ENCODE data around the gene RBM10.

RBM10 gene

DNA sequence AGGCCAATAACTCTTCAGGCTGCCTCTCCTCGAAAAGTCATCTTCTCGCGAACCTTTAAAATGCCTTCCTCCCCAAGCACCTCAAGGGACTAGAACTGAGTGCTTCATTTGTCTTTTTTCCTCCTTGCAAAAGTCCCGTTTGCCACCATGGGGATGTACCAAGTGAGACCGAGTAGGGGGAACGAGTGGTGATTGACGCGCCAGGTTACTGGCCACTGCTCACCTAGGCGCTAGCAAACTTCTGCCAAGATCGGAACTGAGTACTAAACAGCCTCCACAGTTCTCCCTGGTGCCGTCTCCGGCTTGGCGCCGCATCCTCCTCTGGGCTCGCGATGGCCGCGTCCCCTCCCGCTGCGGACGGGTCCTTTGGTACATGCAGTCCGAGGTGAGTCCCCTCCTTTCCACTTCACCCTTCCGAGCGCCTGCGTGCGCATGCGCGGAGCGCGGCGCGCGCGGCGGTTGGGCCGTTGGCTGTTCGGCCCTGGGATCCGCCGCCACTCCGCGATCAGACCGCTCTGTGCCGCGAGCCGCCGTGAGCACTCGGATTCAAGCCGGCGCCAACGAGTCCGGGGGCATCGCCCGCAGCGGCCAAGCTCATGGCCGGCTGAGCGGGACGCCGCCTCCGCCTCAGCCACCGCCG lies 73.4 kb downstream of the RBM10 start, which contains the start of gene CDK16:
Gene CDK16 (plus strand): TSS at position 402 of the 640 bp plus-strand sequence. CDS start 4,877 bp downstream, outside the sequence.
- DNase-seq (ENCODE audit: low read depth in 2 of 2): peak; percentile 44 to 64

DNA sequence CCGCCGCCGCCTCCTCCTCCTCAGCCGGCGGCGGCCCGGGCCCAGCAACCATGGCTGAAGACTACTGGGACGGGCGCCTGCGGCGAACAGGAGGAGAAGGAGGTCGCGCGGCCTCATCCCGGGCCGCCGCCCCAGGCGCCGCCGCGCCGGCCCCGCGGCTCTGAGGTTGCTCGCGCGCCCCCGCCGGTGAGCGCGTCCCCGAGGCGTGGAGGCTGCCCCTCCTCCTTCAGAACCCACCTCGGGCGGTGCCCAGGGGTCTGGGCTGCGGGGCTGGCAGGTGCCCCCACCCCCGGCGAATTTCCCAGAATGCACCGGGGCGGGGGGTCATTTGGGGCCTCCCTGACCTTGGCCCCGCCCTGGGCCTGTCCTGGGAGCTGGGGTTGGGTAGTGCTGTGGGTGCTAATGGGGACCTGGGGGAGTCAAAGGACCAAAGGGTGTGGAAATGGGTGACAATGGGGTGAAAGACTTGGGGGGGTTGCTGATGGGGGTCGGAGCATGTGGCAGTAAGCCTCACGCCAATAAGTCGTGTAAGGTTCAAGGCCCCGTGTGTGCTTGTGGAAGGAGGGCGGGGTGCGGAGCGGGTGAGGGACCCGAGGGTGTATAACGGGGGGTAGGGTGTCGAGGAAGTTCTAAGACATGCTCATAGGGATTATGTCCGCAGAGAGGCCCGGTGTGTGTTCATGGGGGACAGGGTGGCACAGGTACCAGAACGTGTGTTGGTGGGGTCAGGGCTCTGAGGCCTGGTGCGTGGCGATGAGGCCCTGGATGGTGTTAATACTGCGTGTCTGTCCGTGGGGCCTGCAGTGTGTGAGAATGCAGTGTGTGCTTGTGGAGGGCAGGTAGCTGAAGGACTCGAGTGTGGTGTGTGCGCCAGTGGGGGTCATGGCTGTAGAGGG lies 74.1 kb downstream of the RBM10 start:
- no peak for DNase-seq (ENCODE audit: low read depth in 2 of 2)

DNA sequence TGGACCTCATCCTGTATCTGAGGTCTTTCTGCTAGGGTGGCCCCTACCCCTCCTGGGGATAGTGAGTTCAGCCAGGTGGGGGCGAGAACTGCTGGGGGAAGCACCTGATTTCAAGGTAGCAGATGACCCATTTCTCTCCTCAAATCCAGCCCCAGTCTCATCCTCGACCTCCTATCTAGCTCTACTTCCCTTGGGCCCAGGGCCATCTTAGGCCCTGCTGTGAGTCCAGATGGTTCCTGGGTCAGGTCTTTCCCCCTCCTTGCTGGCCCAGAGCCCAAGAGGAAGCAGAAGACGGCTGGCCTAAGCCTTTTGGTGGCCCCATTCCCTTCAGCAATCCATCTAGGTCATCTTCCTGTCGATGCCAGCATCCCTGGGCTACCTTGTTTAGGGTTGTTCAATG lies 76.7 kb downstream of the RBM10 start:
- DNase-seq (ENCODE audit: low read depth in 2 of 2): no peak

DNA sequence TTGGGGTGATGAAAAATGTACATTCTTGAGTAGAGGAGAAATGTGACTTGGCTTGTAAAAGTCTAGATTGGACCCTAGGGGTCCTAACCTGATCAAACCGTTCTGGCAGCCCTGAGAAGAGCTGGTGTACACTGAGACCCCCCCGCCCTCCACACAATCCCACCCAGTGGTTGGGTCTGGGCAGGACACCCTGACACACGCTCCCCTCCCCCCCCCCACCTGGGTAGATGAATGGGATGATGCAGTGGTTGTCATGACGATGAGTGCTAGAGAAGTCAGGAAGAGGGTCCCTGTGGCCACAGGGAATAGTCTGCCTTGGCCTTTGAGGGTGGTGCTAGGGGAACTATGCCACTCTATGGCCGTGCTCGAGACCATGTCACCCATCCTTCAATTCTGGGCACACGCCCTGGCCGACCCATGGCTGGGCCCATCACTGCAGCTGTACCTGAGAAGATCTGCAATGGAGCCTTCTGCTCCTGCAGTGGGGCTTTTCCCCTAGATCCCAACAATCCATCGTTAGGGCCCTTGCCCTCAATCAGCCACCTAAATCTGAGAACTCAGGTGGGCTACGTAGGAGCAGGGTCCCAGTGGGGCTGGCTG lies 77.8 kb downstream of the RBM10 start:
- no peak for DNase-seq (ENCODE audit: low read depth in 2 of 2)

DNA sequence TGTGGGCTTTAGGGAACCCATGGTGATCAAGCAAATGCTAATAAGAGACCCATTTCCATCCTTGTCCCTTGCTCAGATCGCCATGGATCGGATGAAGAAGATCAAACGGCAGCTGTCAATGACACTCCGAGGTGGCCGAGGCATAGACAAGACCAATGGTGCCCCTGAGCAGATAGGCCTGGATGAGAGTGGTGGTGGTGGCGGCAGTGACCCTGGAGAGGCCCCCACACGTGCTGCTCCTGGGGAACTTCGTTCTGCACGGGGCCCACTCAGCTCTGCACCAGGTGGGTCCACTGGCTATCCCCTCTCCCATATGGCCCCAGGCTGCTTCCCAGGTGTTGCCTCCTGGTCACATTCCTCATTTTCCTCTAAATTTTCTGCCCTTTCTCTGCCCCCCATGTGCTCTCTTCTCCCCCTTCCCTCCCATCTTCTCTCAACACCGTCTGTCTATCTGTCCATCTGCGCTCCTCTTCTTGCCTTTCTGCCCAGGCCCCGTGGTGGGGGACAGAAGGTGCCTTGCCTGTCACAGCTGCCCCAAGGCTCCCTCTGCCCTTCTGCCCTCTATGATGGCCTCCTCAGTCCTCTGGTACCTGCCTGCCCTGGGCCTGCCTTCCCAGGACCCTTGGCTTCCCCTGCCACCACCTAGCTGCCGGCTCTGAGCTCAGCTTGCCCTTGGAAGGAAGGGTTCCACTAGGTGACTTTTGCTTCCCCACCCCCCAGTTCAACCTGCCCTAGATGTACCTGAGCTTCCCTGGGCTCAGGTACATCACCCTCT lies 78.6 kb downstream of the RBM10 start:
- no peak for DNase-seq (ENCODE audit: low read depth in 2 of 2)

DNA sequence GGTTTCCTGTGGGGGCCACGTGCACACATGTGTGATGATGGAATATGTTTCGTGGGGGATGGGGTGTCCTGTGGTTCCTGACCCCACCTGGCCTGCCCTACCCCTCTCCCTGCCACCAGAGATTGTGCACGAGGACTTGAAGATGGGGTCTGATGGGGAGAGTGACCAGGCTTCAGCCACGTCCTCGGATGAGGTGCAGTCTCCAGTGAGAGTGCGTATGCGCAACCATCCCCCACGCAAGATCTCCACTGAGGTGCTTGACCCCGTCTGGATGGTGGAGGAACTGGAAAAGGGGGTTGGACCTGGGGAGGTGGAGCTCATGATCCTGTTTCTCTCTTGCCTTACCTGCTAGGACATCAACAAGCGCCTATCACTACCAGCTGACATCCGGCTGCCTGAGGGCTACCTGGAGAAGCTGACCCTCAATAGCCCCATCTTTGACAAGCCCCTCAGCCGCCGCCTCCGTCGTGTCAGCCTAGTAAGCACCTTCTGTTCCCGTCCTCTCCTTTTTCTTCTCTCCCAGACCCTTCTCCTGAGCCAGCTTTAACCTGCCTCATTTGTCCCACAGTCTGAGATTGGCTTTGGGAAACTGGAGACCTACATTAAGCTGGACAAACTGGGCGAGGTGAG lies 79.4 kb downstream of the RBM10 start:
- no peak for DNase-seq (ENCODE audit: low read depth in 2 of 2)

DNA sequence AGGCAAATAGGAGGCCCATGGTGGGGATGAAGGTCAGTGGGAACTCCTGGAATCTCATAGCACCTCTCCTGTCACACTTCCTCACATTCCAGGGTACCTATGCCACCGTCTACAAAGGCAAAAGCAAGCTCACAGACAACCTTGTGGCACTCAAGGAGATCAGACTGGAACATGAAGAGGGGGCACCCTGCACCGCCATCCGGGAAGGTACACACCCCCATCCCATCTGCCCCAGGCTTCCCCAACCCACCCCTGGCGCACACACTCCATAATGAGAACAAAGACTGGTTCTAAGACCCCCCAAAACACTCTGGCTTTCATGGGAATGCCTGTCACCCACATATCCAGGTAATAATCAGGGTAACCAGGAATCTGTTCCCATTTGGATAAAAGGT lies 79.9 kb downstream of the RBM10 start:
- DNase-seq (ENCODE audit: low read depth in 2 of 2): no peak

DNA sequence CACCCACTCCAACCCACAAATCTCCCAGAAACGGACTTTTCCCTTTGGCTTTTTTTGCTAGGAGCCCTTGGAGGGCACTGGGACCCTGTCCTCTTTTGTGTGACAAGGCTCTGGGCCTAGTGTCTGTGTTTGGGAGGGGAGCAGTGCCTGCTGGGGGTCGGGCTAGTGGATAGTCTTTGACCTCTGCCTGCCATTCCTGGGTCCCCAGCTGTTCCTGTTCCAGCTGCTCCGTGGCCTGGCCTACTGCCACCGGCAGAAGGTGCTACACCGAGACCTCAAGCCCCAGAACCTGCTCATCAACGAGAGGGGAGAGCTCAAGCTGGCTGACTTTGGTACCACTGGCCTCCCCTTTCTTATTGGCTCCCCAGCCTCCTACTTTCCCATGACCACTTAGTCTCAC lies 81.0 kb downstream of the RBM10 start:
- no peak for DNase-seq (ENCODE audit: low read depth in 2 of 2)

DNA sequence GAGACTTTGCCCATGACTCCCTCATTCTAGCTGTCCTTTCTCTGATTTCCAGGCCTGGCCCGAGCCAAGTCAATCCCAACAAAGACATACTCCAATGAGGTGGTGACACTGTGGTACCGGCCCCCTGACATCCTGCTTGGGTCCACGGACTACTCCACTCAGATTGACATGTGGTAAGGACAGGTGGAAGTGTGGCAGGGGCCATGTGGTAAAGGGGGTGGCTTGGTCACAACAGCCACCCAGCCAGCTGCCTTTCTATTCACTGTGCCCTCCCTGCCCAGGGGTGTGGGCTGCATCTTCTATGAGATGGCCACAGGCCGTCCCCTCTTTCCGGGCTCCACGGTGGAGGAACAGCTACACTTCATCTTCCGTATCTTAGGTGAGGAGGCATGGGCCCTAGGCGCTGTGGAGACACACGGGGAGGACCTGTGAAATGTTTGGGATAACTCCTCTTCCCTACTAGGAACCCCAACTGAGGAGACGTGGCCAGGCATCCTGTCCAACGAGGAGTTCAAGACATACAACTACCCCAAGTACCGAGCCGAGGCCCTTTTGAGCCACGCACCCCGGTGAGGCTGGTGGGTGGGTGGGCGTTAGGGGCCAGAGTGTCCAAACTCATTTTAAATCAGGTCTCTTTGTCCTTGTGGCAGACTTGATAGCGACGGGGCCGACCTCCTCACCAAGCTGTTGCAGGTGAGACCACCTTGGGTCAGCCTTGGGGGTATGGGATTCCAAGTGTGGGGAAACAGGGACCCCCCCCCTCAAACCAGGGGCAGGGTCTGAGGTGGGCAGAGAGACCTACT lies 81.7 kb downstream of the RBM10 start:
- DNase-seq (ENCODE audit: low read depth in 2 of 2): no peak

DNA sequence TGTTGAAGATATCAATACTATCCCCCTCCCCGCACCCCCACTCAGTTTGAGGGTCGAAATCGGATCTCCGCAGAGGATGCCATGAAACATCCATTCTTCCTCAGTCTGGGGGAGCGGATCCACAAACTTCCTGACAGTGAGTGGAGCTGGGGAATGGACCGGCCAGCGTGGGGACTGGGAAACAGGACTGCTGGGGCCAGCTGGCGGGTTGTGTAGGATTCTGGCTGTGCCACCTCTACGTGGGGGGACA lies 82.2 kb downstream of the RBM10 start:
- DNase-seq (ENCODE audit: low read depth in 2 of 2): no peak

DNA sequence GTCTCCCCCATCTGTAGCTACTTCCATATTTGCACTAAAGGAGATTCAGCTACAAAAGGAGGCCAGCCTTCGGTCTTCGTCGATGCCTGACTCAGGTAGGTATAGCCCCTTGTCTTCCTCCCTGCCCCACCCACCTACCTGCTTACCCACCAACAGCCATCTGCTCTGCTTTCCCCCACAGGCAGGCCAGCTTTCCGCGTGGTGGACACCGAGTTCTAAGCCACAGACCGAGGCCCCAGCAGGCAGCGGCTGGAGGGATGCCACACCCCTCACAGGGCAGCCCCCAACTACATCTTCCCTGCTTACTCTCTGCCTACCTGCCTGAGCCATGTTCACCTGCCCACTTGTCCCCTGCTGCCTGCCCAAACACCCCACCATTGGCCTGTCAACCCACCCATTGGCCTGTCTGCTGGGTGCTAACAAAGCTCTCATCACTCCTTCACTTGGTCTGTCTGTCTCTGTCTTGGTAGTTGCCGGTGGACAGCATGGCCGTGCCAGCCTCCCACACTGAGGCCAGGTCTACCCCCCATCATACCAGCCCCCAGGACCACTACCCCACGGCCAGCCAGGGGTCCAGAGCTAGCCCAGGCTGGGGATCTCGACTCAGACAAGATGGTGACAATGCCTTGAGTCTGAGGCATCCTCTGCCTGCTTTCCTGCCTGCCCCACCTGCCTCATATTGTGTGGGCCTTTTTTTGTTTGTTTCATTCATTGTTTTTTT lies 83.7 kb downstream of the RBM10 start:
- DNase-seq (ENCODE audit: low read depth in 2 of 2): no peak

DNA sequence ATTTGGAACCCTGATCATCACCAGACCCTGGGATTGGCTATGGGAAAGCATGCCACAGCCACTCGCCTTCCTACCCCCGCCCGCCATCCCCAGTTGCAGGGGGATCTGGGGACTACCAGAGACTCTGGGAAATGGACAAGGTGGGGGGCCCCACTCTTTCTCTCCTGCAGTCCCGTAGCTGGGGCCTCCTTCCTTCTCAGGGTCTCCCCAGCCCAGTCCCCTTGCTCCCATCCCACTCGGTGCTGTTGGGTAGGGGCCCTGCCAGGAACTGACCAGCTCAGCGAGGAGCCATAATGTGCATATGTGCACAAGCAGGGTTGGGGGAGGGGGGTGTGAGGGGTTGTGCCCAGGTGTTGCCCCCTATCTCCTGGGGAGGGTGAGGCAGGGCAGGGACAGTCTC lies 84.4 kb downstream of the RBM10 start:
- DNase-seq (ENCODE audit: low read depth in 2 of 2): no peak

DNA sequence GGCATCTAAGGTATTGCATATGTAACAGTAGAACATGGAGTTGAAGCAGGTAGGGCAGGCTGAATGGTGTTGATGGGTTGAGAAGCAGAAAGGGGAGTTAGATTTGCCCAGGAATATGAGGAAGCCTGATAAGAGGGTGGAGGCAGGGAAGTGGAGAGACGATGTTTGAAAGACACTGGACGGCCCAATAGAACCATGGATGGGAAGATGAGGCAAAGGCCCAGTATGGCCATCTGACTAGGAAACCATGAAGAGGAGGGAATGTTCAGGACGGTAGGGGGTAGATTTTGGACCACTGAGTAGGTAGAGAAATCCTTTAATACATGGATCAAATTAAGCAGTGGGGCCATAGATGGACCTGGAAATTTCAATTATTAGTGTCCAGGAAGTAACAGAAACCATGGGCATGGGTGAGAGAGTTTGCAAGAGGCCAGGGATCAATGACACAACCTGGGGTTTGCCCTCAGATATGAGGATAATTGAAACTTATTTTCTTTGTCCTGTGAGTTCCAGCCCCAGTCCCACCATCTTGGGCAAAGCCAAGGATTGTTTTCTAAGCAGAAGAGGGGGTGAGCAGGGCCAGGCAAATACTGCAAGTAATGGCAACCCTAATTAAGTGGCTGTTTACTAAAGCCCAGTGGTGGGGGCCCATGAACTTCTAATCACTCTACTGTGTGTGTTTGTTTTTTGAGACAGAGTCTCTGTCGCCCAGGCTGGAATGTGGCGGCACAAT lies 85.3 kb downstream of the RBM10 start:
- DNase-seq (ENCODE audit: low read depth in 2 of 2): no peak

DNA sequence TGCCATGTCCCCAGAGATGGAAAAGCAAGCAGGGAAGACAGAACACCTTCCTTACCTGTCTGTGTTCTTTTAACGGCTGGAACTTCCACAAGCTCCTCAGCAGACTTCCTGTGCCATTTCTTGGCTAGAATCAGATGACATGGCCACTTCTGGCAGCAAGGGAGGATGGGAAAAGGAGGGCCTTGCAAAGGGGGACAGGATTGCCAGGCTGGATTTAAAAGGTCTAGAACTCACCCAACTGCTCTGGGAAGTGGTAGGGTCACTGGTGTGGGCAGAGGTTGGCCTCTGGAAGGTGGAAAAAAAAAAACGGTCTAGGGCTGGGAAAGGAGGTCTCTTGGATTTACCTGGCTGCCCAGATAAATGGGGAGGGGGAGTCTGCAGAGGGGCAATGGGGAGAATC lies 86.1 kb downstream of the RBM10 start:
- no peak for DNase-seq (ENCODE audit: low read depth in 2 of 2)

DNA sequence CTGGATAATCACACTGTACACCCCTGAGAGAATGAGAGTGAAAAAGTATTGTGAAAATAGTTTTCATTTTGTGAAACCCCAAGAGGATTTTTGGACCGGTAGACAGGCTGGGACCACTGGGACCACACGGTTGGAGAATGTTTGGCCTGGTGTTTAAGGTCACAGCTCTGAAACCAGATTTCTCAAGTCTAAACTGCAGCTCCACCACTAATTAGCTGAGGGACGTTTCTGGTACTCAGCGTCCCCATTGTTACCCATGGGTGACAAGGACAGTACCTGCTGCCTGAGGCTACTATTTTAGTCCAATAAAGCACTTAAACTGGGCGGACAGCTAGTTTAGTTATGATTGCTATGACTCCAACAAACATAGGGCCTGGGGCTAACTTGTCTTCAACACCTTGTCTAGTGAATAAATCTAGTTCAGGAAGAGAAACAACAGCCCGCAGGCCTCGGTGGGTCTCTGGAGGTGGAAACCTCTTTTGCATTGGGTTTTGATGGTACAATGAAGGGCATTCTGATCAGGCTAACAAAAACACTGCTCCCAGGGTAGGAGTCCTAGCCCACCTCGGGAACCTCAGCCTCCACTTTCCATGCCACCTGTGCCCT lies 87.3 kb downstream of the RBM10 start:
- DNase-seq (ENCODE audit: low read depth in 2 of 2): no peak

DNA sequence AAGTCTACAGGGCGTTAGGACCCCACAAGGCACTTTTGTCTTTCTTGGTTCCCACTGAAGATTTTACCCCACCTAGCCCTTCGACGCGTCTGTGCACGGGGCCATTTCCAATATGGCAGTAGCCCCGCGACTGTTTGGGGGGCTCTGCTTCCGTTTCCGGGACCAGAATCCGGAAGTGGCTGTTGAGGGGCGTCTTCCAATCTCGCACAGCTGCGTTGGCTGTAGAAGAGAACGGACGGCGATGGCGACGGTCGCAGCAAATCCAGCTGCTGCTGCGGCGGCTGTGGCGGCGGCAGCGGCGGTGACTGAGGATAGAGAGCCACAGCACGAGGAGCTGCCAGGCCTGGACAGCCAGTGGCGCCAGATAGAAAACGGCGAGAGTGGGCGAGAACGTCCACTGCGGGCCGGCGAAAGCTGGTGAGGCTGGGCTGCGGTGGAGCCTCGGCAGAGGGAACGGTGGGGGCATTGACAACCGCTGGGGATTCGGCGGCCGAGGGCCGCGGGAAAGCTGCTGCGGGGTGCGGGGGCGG lies 87.8 kb downstream of the RBM10 start, which contains the start of gene USP11:
Gene USP11 (plus strand): TSS at position 207 of the 530 bp plus-strand sequence. CDS start 35 bp downstream, at position 242.
- peak; percentile 30 to 31 for DNase-seq (ENCODE audit: low read depth in 2 of 2)

DNA sequence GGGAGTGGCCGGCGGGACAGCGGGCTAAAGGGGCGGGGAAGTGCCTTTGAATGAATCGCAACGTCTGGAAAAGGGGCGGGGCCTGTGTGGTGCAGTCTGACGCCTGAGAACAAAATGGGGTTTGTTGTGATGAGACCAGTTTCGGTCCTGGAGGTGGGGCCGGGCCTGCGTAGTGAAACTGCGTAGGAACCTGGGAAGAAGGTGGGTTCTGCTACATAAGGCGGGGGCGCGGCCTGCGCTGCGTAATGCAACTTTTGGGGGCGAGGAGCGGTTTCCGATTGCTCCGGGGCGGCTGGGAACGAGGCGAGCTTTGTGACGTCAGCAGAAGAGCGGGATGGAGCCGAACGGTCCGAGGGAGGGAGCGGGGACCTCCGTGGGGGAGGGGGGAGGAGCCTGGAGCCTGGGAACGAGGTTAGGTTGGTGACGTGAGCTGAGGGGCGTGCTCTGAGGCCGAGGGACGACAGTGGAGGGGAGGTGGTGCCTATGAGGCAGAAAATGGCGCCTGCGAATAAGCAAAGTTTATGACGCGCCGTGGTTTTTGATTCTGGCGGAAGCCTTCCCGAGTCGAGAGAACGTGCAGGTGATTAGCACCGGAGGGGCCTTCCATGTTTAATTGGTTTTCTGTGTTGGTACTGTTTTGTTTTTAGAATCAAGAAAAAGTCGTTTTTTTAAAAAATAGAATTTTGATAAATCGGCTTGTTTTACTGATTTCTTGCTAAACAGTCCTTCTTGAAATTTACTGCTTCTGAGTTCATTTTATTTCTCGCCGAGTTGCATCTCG lies 88.5 kb downstream of the RBM10 start:
- peak; percentile 91 for DNase-seq (ENCODE audit: low read depth in 2 of 2)

DNA sequence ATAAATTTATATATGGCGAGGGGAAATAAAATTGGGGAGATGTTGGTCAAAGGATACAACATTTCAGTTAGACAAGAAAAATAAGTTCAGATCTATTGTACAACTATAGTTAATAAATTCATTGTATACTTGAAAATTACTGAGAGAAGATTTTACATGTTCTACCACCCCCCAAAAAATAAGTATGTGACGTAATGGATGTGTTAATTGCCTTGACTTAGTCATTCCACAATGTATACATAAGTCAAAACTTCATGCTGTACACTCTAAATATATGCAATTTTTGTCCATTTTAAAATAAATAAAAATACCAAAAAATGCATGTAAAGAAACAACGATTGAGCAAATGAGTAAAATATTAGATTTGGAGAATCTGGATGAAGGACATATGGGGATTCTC lies 89.6 kb downstream of the RBM10 start:
- no peak for DNase-seq (ENCODE audit: low read depth in 2 of 2)

Measured in activated CD8-positive, alpha-beta memory T cell treated with anti-CD3 and anti-CD28 coated beads for 4 hours (primary cell).